ENCODE results near the gene DISC1.
"Not testable (repeated sequence)": the region's sequence is repeated elsewhere in the genome, so short reads cannot be mapped to it uniquely, and the experiment has no call there.

Gene DISC1

DNA sequence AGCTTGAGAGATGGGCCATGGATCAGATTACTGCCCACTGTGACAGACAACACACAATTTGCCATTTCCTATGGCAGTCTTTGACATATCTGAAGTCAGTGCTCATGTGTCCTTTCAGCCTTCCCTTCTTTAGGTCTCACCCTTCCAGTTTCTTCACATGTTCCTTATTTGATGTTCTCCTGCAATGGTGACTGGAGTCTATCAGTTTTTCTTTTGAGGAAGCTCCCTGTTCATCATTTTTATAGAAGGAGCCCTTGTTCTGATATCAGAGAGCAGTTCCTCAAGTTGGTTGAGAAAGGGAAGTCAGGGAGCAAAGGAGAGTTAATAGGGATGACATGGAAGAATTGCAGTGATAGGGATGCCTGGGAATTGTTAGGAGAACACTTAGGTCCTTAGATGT, 42.2 kb downstream of the DISC1 start:
- TF ChIP-seq, protein P1, sequence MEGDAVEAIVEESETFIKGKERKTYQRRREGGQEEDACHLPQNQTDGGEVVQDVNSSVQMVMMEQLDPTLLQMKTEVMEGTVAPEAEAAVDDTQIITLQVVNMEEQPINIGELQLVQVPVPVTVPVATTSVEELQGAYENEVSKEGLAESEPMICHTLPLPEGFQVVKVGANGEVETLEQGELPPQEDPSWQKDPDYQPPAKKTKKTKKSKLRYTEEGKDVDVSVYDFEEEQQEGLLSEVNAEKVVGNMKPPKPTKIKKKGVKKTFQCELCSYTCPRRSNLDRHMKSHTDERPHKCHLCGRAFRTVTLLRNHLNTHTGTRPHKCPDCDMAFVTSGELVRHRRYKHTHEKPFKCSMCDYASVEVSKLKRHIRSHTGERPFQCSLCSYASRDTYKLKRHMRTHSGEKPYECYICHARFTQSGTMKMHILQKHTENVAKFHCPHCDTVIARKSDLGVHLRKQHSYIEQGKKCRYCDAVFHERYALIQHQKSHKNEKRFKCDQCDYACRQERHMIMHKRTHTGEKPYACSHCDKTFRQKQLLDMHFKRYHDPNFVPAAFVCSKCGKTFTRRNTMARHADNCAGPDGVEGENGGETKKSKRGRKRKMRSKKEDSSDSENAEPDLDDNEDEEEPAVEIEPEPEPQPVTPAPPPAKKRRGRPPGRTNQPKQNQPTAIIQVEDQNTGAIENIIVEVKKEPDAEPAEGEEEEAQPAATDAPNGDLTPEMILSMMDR (IDR thresholded peaks at IDR 0.05; ENCODE audit: low read length, missing control alignments), result no peak
- no peak overlapping the region for H3K4me3 ChIP-seq (replicated peaks; ENCODE audit: low read depth, low read length)
- DNase-seq (ENCODE audit: low read depth), result no peak

DNA sequence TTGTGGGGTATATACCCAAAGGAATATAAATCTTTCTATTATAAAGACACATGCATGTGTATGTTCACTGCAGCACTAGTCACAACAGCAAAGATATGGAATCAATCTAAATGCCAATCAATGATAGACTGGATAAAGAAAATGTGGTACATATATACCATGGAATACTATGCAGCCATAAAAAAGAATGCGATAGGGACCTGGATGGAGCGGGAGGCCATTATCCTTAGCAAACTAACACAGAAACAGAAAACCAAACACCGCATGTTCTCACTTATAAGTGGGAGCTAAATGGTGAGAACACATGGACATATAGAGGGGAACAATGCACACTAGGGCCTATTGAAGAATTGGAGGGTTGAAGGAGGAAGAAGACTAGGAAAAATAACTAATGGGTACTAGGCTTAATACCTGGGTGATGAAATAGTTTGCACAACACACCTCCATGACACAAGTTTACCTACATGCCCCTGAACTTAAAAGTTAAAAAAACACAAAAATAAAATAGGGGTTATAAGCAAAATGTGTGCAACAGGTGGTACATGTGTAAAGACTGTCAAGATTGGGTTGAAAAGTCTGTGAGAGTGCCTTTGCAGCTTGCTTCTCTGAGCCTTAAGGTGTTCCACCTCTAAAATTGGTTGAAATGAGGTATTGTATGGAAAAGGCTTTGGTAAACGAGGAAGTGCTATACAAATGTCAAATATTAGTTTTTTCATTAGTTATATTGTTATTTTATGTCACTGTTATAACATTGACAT, 43.5 kb downstream of the DISC1 start:
- DNase-seq (ENCODE audit: low read depth); H3K4me3 ChIP-seq (replicated peaks; ENCODE audit: low read depth, low read length): not testable (repeated sequence)

DNA sequence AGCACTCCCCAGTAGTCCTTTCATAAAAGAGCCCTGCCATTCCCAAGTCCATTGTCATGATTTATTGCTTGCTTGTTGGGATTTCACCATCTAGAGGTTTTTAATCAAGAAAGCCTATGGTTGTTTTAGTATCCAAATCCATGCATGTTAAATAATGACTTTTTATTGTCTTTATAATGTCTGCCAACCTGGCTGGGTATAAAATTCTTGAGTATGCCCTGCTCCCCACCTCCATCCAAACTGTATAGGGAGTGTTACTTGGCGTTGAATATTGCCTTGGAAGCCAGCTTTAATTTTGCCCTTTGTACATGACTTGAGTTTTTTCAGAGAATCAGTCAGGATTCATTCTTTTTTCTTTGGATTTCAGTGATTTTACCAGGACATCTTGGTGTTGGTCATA, 44.2 kb downstream of the DISC1 start:
- H3K4me3 ChIP-seq (replicated peaks; ENCODE audit: low read depth, low read length), result no peak overlapping the region
- no peak for DNase-seq (ENCODE audit: low read depth)

DNA sequence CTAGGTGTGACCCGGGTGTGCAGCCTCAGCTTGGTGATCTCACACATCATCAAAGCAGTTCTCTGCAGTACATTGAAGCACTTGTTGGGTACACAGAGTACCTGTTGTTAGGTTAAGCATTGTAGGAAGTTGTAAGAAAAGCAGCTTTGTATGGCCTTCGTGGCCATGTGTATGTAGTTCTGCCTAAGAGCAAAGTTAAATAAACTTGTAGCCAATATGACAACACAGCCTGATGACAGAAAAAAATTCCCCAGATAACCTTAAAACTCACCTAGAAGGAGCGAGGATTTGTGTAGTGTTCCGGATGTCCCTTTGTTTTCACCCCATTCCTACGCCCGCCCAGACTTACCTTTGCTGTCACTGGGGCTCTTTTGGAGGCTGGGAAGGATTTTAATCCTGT, 48.0 kb downstream of the DISC1 start:
- TF ChIP-seq, protein P1 (IDR thresholded peaks at IDR 0.05; ENCODE audit: low read length, missing control alignments), result no peak
- no peak for DNase-seq (ENCODE audit: low read depth)
- no peak overlapping the region for H3K4me3 ChIP-seq (replicated peaks; ENCODE audit: low read depth, low read length)

More for the DNA sequence above, 44.2 kb downstream of the DISC1 start:
- TF ChIP-seq, protein P1 (IDR thresholded peaks at IDR 0.05; ENCODE audit: low read length, missing control alignments), result no peak

DNA sequence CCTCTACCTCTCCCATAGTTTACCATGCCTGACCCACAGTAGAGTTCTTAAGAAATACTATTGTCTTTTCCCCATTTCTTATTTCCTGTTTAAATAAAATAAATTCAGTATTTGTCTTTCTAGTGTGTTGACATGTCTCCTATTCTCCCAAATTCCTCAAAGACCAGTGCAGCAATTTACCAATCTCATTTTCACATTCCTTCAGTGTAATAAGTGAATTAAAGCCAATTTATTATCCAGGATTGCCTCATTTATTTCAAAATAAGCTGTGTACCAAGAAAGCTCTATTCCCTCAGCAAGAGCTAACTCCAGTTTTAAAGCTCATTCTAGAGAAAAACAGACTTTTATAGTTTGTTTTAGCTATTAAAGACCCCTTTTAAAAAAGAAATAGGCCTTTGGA, 49.9 kb downstream of the DISC1 start:
- DNase-seq (ENCODE audit: low read depth), result peak; percentile 16
- TF ChIP-seq, protein P1 (IDR thresholded peaks at IDR 0.05; ENCODE audit: low read length, missing control alignments), result no peak
- H3K4me3 ChIP-seq (replicated peaks; ENCODE audit: low read depth, low read length), result no peak overlapping the region

DNA sequence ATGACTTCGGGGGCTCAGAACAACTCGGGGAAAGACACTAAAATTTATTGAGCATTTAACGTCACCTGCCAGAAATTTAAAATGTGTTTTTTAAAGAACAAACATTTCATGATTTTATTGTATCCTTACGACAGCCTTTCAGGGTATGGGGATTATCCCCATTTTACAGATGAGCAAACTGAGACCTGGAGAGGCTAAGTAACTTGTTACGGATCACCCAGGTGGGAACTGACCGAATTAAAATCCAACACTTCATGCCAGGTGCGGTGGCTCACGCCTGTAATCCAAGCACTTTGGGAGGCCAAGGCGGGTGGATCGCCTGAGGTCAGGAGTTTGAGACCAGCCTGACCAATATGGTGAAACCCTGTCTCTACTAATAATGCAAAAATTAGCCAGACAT, 50.9 kb downstream of the DISC1 start:
- TF ChIP-seq, protein P1 (IDR thresholded peaks at IDR 0.05; ENCODE audit: low read length, missing control alignments), result no peak
- DNase-seq (ENCODE audit: low read depth), result no peak
- no peak overlapping the region for H3K4me3 ChIP-seq (replicated peaks; ENCODE audit: low read depth, low read length)

DNA sequence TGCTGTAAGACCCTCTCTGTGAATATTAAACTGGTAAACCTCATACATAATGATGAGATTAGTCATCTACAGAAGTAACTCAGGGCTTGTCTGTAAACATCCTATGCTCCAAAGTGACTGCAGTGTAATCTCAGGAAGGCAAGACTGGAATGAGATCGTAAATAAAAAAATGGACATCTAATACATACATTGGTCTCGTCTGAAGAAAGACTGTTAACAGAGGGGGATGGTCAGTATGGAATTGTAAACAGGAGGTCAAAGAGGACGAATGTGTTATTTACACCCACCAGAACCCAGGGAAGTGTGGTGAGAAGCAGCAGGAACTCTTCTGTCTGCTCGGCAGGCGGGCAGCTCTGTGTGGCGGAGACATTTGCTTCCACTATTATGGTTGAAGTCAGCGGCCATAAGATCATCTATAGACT, 51.4 kb downstream of the DISC1 start:
- no peak overlapping the region for H3K4me3 ChIP-seq (replicated peaks; ENCODE audit: low read depth, low read length)
- DNase-seq (ENCODE audit: low read depth), result no peak
- TF ChIP-seq, protein P1 (IDR thresholded peaks at IDR 0.05; ENCODE audit: low read length, missing control alignments), result no peak
